Kidney (tissue), 14 donors: ENCODE results near the gene SERPINA3. TPM values are rescaled to one million over a fixed set of nuclear protein-coding genes. Genes with fewer than 3 reads are reported as not detected.
A peak's percentile ranks its signal among the peaks of the same experiment; 100 is the strongest.

Source experiments
- DNase-seq, 5 donors: peaks; one replicate each; pipeline ENCODE4 v3.0.0-alpha.2; 2013 to 2020
- FAIRE-seq: peaks from 2 replicates; lab custom pipeline; 2012; peaks lifted over from hg19 to GRCh38; lab: Jason Lieb, UNC
- H3K27ac ChIP-seq, 2 donors: one replicate each; pipeline ENCODE4 v1.7.0; 2013; ENCODE audit warnings: low read depth in 2 of 2, low read length in 2 of 2, inconsistent platforms in 1 of 2
- H3K27me3 ChIP-seq: one replicate; pipeline ENCODE4 v1.7.1; 2013; ENCODE audit warnings: low read length, inconsistent platforms; ENCODE audit not compliant: control insufficient read depth, insufficient read depth
- H3K36me3 ChIP-seq, 3 donors: one replicate each; pipeline versions ENCODE4 v1.7.0 to v1.7.1; 2013; ENCODE audit warnings: low read length in 3 of 3, control low read depth in 1 of 3, inconsistent platforms in 1 of 3; ENCODE audit not compliant: insufficient read depth in 3 of 3, control insufficient read depth in 2 of 3
- H3K4me1 ChIP-seq, 3 donors: one replicate each; pipeline versions ENCODE4 v1.7.0 to v1.7.1; 2013; ENCODE audit warnings: low read length in 3 of 3, inconsistent platforms in 1 of 3, low read depth in 1 of 3; ENCODE audit not compliant: control insufficient read depth in 2 of 3, insufficient read depth in 2 of 3
- H3K4me3 ChIP-seq, 3 donors: one replicate each; pipeline versions ENCODE4 v1.7.0 to v1.8.1; 2013; ENCODE audit warnings: low read length in 3 of 3, control low read depth in 1 of 3, inconsistent platforms in 1 of 3
- H3K9ac ChIP-seq, 3 donors: one replicate each; pipeline versions ENCODE4 v1.7.0 to v1.7.1; 2013; ENCODE audit warnings: low read length in 3 of 3, control low read depth in 1 of 3, inconsistent platforms in 1 of 3
- H3K9me3 ChIP-seq, 3 donors: one replicate each; pipeline versions ENCODE4 v1.7.0 to v1.7.1; 2013; ENCODE audit warnings: low read length in 3 of 3, control low read depth in 1 of 3, inconsistent platforms in 1 of 3; ENCODE audit not compliant: control insufficient read depth in 2 of 3, insufficient read depth in 1 of 3
- CTCF ChIP-seq: IDR thresholded peaks from 3 replicates; pipeline ENCODE4 v1.5.1; 2012; ENCODE audit warnings: mild to moderate bottlenecking, moderate library complexity, borderline replicate concordance; ENCODE audit not compliant: insufficient read depth; ENCODE audit errors: extremely low read depth
- intact Hi-C: fragments of 100-400 bp; cut with DNase I; formaldehyde crosslinking; loops from one replicate; pipeline ENCODE4 v1.11.1; 2022
- polyA plus RNA-seq: library from polyadenylated mRNA; stranded (reverse); fragments of 350-450 nt; fragmentation: Illumina TruSeq; extraction: RNeasy Lipid Tissue Mini Kit (QIAGEN cat#74804); gene quantifications from one replicate; pipeline ENCODE4 v1.2.3, GENCODE V29; 2014; ENCODE audit warnings: low read depth, low replicate concordance; ENCODE audit not compliant: insufficient read depth
- total RNA-seq: library from RNA; stranded (reverse); fragmentation: NEBNext Ultra II Directional; extraction: Animal tissue kit (Norgen Biotek cat#: 25700); gene quantifications from one replicate; pipeline ENCODE4 v1.2.1, GENCODE V29; 2021
- donor health status: control.
- donor health status: control.
- donor health status: control.
- donor health status: control.
- donor health status: control.
- donor health status: DM: yes; HTN: yes; CAD: no.
- donor health status: Normal renal cell carcinoma (clear cell type).

Gene SERPINA3
- total and polyA plus RNA-seq, 2 donors from 2014 or later, result 786 to 1,762 TPM

DNA sequence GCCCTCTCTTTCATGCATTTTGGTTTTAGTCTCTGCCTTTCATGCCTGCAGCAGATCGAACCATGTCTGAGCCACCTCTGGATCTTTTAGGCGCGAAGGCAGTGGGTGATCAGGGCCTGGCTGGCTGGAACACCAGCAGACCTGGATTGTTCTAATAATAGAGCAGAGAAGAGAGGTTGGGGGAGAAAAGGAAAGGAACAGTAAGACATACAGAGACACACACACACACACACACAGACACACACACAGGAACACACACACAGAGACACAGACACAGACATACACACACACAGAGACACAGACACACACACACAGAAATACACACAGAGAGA lies 38.2 kb downstream of the SERPINA3 start:
- no peak overlapping the region for H3K9ac ChIP-seq
- peaks cover 0 to 3% (median 0%) of the 10 kb centered on the region in 3 donors for H3K9me3 ChIP-seq
- TF ChIP-seq CTCF, result no peak
- no peak overlapping the region for H3K27ac ChIP-seq
- no peaks in the 10 kb centered on the region for H3K36me3 ChIP-seq
- H3K4me1 ChIP-seq, result no peaks in the 10 kb centered on the region
- FAIRE-seq (no peak), DNase-seq (no peak)
- intact Hi-C loops, result no loop called here
- no peaks in the 10 kb centered on the region for H3K27me3 ChIP-seq
- no peak overlapping the region for H3K4me3 ChIP-seq

- Histone ChIP-seq H3K9me3 (peaks cover 0 to 3% (median 0%) of the 10 kb centered on the region in 3 donors), H3K27ac (no peak overlapping the region), H3K9ac (no peak overlapping the region), H3K36me3 (no peaks in the 10 kb centered on the region), H3K4me1 (no peaks in the 10 kb centered on the region), H3K4me3 (peak overlapping the region in 1 of 3 donors; percentile 7), H3K27me3 (no peaks in the 10 kb centered on the region)
- TF ChIP-seq CTCF, result no peak
- intact Hi-C loops, result no loop called here
- DNase-seq (no peak), FAIRE-seq (no peak)
These were observed 38.9 kb downstream of the SERPINA3 start for GRCh38 chr14:94650806-94651805.

- no peak for FAIRE-seq
- H3K27ac ChIP-seq, result no peak overlapping the region
- no peak for TF ChIP-seq CTCF
- intact Hi-C loops, result no loop called here
- peaks cover 0 to 3% (median 0%) of the 10 kb centered on the region in 3 donors for H3K9me3 ChIP-seq
- no peaks in the 10 kb centered on the region for H3K4me1 ChIP-seq
- no peaks in the 10 kb centered on the region for H3K27me3 ChIP-seq
- DNase-seq, result no peak
- H3K4me3 ChIP-seq, result no peak overlapping the region
- no peaks in the 10 kb centered on the region for H3K36me3 ChIP-seq
- no peak overlapping the region for H3K9ac ChIP-seq
These were observed 41.1 kb downstream of the SERPINA3 start for GRCh38 chr14:94653321-94653720.
